ENCODE measurements around the gene ZSWIM7.

DNA sequence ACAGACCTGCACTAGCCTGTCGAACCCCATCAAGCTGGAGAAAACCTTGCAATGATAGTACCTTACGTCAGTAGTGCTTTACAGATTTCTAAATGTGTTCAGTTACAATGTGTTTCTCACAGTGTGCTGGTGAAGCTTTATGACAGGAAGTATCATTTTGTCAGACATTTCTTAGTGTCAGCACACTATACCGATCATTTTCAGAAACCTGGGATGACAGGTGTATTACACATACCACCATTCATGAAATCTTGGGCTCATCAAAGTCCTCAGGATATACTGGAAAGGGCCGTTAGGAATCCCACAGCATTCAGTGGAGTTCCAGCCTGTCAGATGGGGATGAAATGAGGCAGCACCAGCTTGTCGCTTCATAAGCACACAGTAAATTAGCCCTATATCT, 27.4 kb upstream of the ZSWIM7 start:
- no peak for TF ChIP-seq RAD21 (IDR thresholded peaks at IDR 0.05; ENCODE audit: low read depth)
- TF ChIP-seq TCF12 (IDR thresholded peaks at IDR 0.05; ENCODE audit: low read depth) = no peak
- TF ChIP-seq NFIC (IDR thresholded peaks at IDR 0.05) = no peak
- no peak for TF ChIP-seq YY1 (IDR thresholded peaks at IDR 0.05; ENCODE audit: low read depth)
- TF ChIP-seq EP300 (IDR thresholded peaks at IDR 0.05; ENCODE audit: borderline replicate concordance) = no peak
- no peak for TF ChIP-seq ZBTB7A (IDR thresholded peaks at IDR 0.05; ENCODE audit: low read depth)
- TF ChIP-seq, protein P1, sequence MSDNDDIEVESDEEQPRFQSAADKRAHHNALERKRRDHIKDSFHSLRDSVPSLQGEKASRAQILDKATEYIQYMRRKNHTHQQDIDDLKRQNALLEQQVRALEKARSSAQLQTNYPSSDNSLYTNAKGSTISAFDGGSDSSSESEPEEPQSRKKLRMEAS (IDR thresholded peaks at IDR 0.05) = no peak
- TF ChIP-seq, protein P2, sequence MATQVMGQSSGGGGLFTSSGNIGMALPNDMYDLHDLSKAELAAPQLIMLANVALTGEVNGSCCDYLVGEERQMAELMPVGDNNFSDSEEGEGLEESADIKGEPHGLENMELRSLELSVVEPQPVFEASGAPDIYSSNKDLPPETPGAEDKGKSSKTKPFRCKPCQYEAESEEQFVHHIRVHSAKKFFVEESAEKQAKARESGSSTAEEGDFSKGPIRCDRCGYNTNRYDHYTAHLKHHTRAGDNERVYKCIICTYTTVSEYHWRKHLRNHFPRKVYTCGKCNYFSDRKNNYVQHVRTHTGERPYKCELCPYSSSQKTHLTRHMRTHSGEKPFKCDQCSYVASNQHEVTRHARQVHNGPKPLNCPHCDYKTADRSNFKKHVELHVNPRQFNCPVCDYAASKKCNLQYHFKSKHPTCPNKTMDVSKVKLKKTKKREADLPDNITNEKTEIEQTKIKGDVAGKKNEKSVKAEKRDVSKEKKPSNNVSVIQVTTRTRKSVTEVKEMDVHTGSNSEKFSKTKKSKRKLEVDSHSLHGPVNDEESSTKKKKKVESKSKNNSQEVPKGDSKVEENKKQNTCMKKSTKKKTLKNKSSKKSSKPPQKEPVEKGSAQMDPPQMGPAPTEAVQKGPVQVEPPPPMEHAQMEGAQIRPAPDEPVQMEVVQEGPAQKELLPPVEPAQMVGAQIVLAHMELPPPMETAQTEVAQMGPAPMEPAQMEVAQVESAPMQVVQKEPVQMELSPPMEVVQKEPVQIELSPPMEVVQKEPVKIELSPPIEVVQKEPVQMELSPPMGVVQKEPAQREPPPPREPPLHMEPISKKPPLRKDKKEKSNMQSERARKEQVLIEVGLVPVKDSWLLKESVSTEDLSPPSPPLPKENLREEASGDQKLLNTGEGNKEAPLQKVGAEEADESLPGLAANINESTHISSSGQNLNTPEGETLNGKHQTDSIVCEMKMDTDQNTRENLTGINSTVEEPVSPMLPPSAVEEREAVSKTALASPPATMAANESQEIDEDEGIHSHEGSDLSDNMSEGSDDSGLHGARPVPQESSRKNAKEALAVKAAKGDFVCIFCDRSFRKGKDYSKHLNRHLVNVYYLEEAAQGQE (IDR thresholded peaks at IDR 0.05; ENCODE audit: low read depth) = no peak
- TF ChIP-seq CEBPB (IDR thresholded peaks at IDR 0.05) = no peak
- no peak for TF ChIP-seq CREB1 (IDR thresholded peaks at IDR 0.05; ENCODE audit: low read depth)
- TF ChIP-seq TAF1 (IDR thresholded peaks at IDR 0.05; ENCODE audit: low read depth) = no peak
- TF ChIP-seq EGR1 (IDR thresholded peaks at IDR 0.05) = no peak

Measured in Ishikawa (cell line).